T-helper 1 cell treated with Interleukin-12 subunit alpha and Interleukin-12 subunit beta and Interleukin-4 antibody, amounts not matched to agents 30 μg/mL and 1 μg/mL, for 36 hours (primary cell): ENCODE measurements around the gene BAIAP2L1.
A peak's percentile ranks its signal among the peaks of the same experiment; 100 is the strongest.

Source experiments
- H3K27ac Mint-ChIP-seq: one replicate; pipeline ENCODE4 v1.8.0; 2021; ENCODE audit warnings: mild to moderate bottlenecking, mixed read lengths
- H3K27me3 Mint-ChIP-seq: one replicate; pipeline ENCODE4 v1.8.0; 2021; ENCODE audit warnings: low read depth, mixed read lengths
- H3K36me3 Mint-ChIP-seq: one replicate; pipeline ENCODE4 v1.8.0; 2021; ENCODE audit warnings: low read depth, mixed read lengths
- H3K4me1 Mint-ChIP-seq: one replicate; pipeline ENCODE4 v1.8.0; 2021; ENCODE audit warnings: low read depth, mixed read lengths
- H3K4me3 Mint-ChIP-seq: one replicate; pipeline ENCODE4 v1.8.0; 2021; ENCODE audit warnings: mild to moderate bottlenecking, moderate library complexity, mixed read lengths
- H3K9me3 Mint-ChIP-seq: one replicate; pipeline ENCODE4 v1.8.0; 2021; ENCODE audit warnings: mixed read lengths

Gene BAIAP2L1

GRCh38 chr7:98289333-98289875, 111.5 kb downstream of the BAIAP2L1 start:
- Mint-ChIP-seq H3K4me1 (peaks cover 7% of the 10 kb centered on the region), H3K4me3 (no peak overlapping the region), H3K9me3 (no peaks in the 10 kb centered on the region), H3K27me3 (no peaks in the 10 kb centered on the region), H3K36me3 (peaks cover 3% of the 10 kb centered on the region), H3K27ac (no peak overlapping the region)

DNA sequence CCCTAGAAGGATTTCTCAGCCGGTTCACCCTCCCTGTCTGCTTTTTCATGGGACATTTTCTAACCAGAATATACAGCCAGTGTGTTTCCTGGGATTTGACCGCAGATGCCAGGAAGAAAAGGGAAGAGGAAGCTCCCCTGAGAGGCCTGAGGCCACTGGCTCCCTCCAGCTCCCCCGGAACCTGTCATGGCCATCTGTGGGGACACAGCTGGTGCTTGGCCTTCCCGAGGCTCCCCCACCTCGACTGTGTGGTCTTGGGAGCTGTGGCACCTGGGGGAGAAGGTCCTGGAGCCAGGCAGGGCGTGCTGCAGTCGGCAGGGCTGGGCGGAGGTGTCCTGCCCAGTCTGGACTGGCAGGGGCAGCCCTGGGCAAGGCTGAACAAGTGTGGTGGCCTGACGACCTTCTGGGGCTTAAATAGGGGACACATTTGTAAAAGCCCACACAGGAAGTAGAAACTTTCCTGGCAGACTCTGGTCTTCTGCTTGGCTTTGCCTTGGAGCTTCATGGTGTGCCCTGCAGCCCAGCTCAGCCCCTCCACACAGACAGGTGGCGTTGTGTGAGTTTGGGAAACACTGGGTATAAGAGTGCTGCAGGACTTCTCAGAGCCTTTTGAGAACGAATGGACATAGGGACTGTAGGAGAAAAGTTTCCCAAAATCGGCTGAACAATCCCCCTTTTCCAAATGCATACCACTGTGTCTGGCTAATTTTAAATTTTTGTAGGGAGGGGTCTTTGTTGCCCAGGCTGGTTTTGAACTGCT, 112.6 kb downstream of the BAIAP2L1 start:
- H3K4me1 Mint-ChIP-seq, result peaks cover 10% of the 10 kb centered on the region
- no peak overlapping the region for H3K27ac Mint-ChIP-seq
- no peak overlapping the region for H3K4me3 Mint-ChIP-seq
- H3K9me3 Mint-ChIP-seq, result no peaks in the 10 kb centered on the region
- H3K27me3 Mint-ChIP-seq, result no peaks in the 10 kb centered on the region
- peaks cover 6% of the 10 kb centered on the region for H3K36me3 Mint-ChIP-seq

DNA sequence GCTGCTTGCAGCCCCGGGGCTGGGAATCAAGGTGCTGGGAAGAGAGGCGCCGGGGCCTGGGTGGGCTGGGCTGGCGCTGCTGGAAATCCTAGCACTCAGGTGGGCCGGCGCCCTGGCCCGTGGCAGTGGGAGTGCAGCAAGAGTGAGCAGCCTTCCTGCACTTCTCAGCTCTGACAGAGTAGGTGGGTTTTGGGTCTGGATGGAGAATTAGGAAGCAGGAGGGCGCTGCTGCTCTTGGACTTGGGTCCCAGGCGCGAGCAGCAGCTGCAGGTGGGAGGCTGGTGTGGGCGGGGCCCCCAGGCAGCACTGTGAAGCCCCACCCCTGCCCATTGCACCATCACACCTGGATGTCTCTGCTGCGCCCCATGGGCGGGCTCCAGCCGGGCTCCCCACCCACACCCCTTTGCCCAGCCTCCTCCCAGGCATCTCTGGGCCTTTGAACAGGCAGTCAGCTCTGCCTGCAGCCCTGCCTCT, 113.4 kb downstream of the BAIAP2L1 start:
- Mint-ChIP-seq H3K36me3 (peaks cover 14% of the 10 kb centered on the region), H3K27me3 (no peaks in the 10 kb centered on the region), H3K4me1 (peaks cover 17% of the 10 kb centered on the region), H3K4me3 (no peak overlapping the region), H3K27ac (no peak overlapping the region), H3K9me3 (no peaks in the 10 kb centered on the region)

DNA sequence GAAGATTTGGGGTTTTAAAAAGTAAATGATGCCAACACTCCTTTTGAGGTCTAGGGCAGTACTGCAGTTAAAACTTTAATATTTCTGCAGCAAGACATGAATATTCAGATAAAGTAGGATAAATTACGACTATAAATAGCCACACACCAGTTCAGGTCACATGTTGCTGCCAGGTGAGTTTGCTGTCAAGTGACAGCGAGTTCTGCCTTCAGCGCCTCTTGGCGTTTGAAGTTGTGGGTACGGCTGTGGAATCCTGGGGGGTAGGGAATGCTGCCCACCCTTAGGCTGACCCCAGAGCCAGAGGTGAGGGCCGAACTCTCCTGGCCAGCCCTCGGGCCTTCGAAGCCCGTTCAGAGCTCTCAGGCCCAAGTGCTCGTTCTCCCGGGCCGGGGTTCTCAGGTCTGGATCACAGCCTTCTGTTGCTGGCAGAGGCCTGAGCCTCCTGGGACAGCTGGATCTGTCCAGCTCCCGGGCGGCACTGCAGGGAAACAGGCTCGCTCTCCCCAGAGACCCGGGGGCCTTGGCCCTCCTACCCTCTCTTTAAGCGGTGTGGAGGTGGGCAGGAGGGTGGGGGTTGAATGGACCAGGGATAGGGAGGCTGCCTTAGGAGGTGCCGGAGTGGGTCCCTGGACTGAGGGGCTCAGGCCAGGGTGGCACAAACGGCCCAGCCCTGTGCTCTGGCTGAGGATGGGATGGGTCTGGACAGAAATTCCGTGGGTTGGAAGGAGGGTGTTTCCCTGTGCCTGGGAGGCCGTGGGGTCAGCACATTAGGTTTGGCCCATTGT, 114.0 kb downstream of the BAIAP2L1 start:
- Mint-ChIP-seq H3K36me3 (peaks cover 15% of the 10 kb centered on the region), H3K27me3 (no peaks in the 10 kb centered on the region), H3K9me3 (no peaks in the 10 kb centered on the region), H3K4me3 (no peak overlapping the region), H3K4me1 (peaks cover 21% of the 10 kb centered on the region), H3K27ac (no peak overlapping the region)

DNA sequence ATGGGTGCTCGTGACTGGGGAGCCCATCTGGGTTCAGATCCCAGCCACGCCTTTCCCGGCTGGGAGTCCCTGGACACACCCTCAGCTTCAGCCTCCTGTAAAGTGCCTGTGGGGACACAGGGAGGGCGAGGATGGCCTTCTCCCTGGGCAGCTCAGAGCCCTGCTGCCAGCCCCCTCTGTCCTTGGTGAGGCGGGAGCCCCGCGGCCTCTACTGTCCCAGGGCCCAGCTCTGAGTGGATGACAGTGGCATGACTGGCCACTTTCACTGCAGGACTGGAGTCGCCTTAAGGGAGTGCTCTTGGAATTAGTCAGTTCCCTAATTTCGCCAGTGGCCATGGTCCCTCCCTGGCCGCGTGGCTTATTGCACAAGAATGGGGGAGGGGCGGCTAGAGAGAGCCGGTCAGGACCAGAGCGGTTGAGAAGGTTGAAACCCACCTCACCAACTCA, 114.8 kb downstream of the BAIAP2L1 start:
- no peak overlapping the region for H3K4me3 Mint-ChIP-seq
- peaks cover 15% of the 10 kb centered on the region for H3K36me3 Mint-ChIP-seq
- H3K4me1 Mint-ChIP-seq, result peaks cover 21% of the 10 kb centered on the region
- H3K27ac Mint-ChIP-seq, result no peak overlapping the region
- H3K27me3 Mint-ChIP-seq, result no peaks in the 10 kb centered on the region
- no peaks in the 10 kb centered on the region for H3K9me3 Mint-ChIP-seq

DNA sequence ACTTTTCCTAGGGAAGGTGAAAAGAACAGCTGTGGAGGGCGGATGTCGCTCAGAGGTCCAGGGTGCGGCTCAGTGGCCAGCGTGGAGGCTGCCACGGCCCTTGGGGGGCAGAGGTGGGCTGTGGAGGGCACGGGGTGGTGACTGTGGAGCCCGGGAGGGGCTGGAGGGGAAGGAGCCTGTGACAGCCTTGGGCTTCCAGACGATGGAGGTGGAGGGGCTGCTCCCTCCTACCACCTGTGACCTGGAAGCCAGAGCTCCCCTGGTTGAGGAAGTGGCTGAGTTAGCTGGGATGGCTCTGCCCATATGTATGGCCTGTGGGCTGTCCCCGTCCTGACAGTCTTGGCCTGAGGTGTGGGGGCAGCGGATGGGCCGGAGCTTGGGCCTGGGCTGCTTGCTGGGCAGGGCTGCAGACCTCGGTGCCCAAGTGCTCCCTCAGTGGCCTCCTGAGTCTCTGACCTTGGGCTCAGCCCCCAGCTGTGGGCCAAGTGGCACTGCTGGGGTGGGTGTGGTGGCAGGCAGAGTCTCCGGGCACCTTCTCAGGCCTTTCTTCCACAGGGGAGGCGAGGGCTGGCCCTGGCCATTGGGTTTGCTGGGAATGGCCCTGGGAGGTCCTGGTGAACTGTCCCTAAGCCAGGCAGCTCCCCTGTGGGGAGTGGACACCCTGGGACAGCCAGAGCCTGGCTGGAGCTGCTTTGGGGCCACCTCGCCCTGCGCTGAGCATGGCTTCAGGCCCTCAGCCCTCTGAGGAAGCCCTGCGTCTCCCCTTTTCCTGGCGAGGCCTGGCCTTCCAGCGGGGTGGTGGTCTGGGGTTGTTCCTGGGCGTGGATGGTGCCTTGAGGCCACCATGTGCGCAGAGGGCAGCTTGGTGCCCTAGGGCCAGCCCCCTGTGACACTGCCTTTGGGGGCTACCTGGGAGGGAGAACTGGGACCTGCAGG, 115.5 kb downstream of the BAIAP2L1 start:
- Mint-ChIP-seq H3K9me3 (no peaks in the 10 kb centered on the region), H3K27ac (no peak overlapping the region), H3K4me1 (peaks cover 24% of the 10 kb centered on the region), H3K4me3 (no peak overlapping the region), H3K27me3 (no peaks in the 10 kb centered on the region), H3K36me3 (peaks cover 15% of the 10 kb centered on the region)

DNA sequence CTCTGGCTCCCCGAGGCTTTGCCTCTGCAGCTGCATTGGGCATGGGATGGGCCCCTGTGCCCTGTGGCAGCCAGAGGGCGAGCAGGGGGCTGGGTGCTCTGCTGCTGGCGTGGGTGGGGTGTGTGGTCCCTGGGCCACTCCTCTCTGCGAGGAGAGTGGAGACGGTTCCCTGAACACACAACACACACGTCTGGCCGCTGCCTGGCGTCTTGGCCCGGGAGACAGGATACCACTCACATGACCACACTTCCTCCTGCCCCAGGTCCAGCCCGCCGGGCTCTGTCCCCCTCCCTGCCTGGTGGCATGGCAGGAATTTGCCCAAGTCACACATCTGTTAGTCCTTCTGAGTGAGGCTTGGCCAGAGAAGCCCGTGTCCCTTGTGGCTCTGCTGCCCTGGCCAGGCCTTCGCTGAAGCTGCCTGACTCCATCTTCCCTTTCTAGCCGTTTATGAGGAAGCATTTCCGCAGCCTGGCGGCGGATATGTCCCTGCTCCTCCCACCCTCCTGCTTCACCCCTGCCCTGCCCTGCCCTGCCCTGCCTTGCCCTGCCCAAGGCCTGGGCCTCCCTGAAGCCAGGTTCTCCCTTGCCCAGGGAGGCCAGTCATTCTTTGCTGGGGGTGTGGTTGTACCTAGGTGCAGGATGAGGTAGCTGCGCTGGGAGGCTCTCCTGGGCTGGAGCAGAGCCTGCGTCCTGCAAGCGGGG, 116.4 kb downstream of the BAIAP2L1 start:
- peak overlapping the region; percentile 52 for H3K27ac Mint-ChIP-seq
- H3K27me3 Mint-ChIP-seq, result no peaks in the 10 kb centered on the region
- H3K9me3 Mint-ChIP-seq, result no peaks in the 10 kb centered on the region
- no peak overlapping the region for H3K4me3 Mint-ChIP-seq
- peaks cover 15% of the 10 kb centered on the region for H3K36me3 Mint-ChIP-seq
- H3K4me1 Mint-ChIP-seq, result peaks cover 25% of the 10 kb centered on the region

- peaks cover 25% of the 10 kb centered on the region for H3K4me1 Mint-ChIP-seq
- no peak overlapping the region for H3K4me3 Mint-ChIP-seq
- H3K36me3 Mint-ChIP-seq, result peaks cover 15% of the 10 kb centered on the region
- H3K9me3 Mint-ChIP-seq, result no peaks in the 10 kb centered on the region
- H3K27ac Mint-ChIP-seq, result no peak overlapping the region
- no peaks in the 10 kb centered on the region for H3K27me3 Mint-ChIP-seq
Observed at GRCh38 chr7:98283887-98284222, 117.0 kb downstream of the BAIAP2L1 start.

- Mint-ChIP-seq H3K4me3 (peak overlapping the region; percentile 84), H3K27me3 (no peaks in the 10 kb centered on the region), H3K4me1 (peaks cover 25% of the 10 kb centered on the region), H3K9me3 (no peaks in the 10 kb centered on the region), H3K36me3 (peaks cover 14% of the 10 kb centered on the region), H3K27ac (peak overlapping the region; percentile 49)
Observed at GRCh38 chr7:98283127-98283886, 117.6 kb downstream of the BAIAP2L1 start.

DNA sequence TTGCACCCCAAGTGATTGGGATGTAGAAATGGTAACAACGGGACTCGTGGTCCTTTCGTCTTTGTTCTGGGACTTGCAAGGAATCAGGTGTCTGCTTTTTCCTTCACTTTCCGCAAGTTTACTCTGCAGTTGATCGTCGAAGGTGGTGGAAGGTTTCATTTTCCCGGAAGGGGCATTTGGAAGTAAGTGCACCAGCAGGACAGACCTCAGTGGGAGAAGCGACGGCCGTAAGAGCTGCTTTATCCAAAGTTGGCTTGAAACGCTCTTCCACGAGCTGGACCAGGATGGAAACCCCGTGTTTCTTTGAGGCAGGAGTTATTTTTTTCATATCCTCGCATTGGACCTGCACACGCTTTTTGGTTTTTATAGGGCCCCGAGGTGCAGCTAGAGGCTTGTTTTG, 118.2 kb downstream of the BAIAP2L1 start:
- H3K4me1 Mint-ChIP-seq, result peaks cover 25% of the 10 kb centered on the region
- no peaks in the 10 kb centered on the region for H3K9me3 Mint-ChIP-seq
- H3K4me3 Mint-ChIP-seq, result peak overlapping the region; percentile 84
- peaks cover 14% of the 10 kb centered on the region for H3K36me3 Mint-ChIP-seq
- H3K27ac Mint-ChIP-seq, result peak overlapping the region; percentile 49
- no peaks in the 10 kb centered on the region for H3K27me3 Mint-ChIP-seq

DNA sequence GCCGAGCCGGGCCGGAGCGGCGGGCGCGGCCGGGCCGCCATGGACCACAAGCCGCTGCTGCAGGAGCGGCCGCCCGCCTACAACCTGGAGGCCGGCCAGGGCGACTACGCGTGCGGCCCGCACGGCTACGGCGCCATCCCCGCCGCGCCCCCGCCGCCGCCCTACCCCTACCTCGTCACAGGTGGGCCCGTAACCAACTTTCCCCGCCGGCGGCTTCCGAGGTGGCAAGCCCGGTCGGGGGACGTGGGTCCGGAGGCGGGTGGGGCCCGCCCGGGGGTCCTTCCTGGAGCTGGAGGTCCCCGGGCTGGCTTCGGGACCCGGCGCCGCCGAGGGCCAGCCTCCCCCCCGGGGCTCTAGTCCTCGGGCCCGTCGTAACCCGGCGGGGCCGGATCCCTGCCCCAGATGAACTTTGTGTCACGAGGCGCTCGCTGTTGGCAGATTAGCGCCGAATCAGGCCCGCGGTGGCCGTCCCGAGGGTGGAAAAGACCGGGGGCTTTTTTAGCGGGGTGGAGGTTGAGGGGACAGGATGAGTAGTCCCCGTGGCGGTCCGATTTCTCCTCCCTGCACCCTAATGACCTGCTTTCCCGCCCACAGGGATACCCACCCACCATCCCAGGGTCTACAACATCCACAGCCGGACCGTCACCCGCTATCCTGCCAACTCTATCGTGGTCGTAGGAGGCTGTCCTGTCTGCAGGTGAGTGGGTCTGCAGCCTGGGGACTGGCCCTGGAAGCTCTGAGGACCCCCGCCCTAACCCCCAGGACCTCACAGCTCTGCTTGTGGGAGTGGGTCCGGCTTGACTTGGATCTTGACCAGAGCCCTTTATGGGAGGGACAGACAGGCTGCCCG, 118.9 kb downstream of the BAIAP2L1 start:
- Mint-ChIP-seq H3K4me1 (peaks cover 25% of the 10 kb centered on the region), H3K27me3 (no peaks in the 10 kb centered on the region)

More for the DNA sequence above, 118.9 kb downstream of the BAIAP2L1 start:
- Mint-ChIP-seq H3K9me3 (no peaks in the 10 kb centered on the region), H3K4me3 (peak overlapping the region; percentile 84), H3K27ac (peak overlapping the region; percentile 49), H3K36me3 (peaks cover 14% of the 10 kb centered on the region)
